Measurements from ENCODE around the gene TMEM201.

TMEM201 gene

GRCh38 chr1:9600861-9601834, 12.4 kb downstream of the TMEM201 start:
- DNase-seq (ENCODE audit: low read depth): no peak

DNA sequence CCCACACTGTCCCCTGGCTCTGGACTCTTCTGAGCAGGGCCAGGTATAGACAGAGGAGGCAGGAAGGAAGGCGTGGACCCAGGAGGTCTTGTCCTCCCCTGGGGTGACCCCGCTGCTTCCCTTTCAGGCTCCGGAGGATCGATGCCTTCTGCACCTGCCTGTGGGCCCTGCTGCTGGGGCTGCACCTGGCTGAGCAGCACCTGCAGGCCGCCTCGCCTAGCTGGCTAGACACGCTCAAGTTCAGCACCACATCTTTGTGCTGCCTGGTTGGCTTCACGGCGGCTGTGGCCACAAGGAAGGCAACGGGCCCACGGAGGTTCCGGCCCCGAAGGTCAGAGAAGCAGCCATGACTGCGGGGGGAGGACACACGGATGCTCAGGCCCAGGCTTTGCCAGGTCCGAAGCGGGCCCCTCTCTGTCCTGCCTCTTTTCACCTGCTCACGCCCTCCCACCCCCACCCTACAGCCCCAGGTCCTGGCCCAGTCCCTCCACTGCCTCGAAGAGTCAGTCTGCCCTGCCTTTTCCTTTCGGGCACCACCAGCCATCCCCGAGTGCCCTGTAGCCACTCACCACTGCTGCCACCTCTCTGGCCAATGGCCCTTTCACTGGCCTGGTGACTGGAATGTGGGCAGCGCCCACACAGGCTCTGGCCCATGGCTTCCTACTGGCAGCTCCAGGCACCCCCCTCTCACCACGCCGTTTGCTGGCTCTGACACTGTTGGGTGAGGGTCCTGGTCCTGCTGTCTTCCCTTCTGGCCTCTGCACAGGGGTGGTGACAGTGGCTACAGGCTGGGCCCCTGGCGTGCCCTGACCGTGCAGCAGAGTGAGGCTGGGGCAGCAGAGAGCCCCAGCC, 13.5 kb downstream of the TMEM201 start:
- DNase-seq (ENCODE audit: low read depth): no peak

DNA sequence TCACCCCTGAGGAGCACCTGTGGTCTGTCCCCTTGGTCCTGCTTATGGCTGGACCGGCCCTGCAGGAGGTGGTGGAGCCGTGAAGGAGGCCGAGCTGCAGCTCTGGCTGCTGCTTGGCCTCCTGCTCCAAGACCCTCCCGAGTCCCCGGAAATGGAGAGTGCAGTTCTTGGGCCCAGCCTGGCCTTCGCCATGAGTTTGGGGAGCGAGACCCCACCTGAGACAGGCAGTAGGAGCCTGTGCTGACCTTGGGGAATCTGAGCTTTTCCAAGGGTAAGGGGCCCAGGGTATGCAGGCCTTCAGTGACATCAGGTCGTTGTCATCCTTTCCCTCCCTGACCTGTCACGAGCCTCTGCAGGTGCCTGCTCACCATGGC, 14.1 kb downstream of the TMEM201 start:
- DNase-seq (ENCODE audit: low read depth): no peak

GRCh38 chr1:9603307-9603706, 14.6 kb downstream of the TMEM201 start:
- DNase-seq (ENCODE audit: low read depth): no peak

DNA sequence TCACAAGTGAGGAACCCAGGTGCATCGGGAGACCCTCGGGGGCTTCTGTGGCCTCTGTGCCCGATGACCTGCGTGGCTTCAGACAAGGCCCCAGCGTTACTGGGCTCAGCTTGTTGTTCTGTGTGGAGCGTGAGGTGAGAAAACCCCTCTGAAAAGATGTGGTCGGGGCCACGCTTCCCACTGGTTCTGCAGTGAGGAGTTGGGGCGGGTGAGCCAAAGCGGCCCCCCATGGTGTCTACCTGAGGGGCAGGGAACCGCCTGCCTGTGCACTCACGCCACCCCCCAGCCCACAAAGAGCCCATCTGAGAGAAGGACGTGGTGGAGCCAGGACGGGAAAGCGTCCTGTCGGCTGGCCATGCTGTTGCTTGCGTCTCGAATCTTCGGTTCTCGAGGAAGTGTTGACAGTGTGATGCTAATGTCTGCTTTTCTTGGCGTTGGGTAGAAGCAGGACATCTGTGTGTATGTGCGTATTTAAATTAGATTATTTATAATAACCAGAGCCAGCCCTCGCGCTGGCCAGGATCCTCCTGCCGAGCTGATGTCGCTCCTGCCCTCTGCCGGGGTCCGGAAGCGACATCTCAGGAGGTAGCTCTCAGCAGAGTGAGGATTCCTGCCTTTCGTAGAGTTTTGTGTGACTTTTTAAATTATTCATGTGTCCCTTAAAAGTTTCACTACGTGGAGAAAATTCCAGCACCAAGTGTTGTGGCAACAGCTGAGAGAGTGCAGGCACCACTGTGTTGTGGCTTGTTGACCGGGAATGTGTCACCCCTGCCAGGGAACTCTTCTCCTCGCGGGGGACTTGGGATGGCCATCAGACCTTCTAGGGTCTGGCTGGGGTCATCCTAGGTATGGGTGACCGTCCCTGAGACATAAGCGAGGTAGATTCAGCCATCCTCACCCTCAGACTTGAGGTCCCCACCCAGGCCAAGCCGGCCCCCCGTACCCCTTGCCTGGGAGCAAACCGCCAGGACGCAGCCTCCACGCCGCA, 15.3 kb downstream of the TMEM201 start:
- no peak for DNase-seq (ENCODE audit: low read depth)

DNA sequence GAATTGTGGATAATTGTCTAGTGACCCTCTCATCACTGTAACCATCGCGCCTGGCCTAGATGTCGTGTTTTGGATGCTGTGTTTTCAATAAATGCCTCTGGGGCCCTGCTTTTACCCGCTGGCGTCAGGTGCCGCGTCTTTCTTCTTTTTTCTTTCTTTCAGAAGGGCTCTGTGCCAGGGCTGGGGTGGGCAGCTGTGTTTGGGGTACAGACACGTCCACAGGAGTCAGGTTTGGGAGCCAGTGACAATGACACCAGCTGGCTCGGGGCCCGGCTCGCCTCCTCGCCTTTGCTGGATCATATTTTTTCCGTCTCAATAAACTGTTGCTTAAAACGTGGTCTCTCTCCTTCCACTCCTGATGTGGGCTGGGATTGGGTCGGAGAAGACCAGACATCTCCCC, 16.1 kb downstream of the TMEM201 start:
- DNase-seq (ENCODE audit: low read depth): no peak

DNA sequence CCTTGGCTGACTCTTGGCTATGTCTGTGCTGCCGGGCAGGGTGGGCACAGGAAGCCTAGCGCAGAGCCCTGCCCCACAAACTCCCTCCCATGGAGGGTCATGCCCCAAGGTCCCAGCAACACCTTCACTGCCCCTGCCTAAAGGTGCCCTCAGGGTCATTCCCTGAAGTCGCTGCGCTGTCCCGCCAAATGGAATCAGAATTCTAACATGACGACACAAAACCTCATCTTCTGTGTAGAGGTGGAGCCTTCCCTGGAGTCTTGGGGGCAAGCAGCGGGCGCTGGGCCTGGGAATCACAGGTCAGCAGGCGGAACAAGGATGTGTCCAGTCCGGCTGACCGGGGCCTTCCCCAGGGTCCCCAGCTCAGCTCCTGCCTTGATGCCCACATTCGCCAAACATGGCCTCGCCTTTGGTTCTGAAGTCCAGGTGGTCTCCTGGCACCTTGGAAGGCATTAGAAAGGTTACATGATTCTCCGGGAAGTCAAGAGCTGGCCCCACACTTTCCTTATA, 17.3 kb downstream of the TMEM201 start:
- no peak for DNase-seq (ENCODE audit: low read depth)

DNA sequence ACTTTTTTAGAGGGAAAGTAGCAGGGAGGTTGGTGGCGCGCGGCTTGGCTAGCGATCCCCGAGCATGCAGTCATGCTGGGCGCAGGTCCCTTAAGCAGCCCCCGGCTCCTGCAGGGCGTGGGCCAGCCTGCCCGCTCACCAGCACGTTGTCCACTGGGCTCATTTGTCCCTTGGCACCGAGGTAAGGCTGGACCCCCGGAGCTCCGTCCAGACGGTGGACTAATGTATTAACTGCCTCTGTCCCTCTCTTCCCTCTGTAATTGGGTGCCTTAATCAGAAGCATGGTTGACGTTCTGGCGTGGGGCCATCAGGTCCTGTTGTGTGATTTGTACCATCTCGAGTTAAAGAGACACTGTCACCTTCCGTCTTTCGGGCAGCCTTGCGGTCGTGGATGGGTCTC, 17.7 kb downstream of the TMEM201 start:
- DNase-seq (ENCODE audit: low read depth): no peak

DNA sequence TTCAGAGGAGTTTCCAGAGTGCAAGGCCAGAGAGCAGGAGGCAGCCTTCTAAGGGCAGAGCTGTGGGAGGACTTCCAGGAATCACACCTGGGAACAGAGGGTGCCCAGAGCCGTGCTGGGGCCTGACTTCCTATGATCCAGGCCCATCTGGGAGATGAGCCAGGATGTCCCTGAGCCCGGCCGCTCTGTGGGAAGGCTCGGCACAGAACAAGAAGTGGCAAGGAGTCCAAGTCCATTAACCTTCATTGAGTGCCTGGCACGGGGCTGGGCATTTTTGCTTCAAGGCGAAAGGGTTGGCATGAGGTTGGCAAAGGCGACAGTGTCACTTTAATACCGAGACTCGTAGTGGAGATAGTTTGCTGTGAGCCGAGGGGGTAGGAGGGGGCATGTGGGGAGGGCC, 18.2 kb downstream of the TMEM201 start:
- DNase-seq (ENCODE audit: low read depth): no peak

DNA sequence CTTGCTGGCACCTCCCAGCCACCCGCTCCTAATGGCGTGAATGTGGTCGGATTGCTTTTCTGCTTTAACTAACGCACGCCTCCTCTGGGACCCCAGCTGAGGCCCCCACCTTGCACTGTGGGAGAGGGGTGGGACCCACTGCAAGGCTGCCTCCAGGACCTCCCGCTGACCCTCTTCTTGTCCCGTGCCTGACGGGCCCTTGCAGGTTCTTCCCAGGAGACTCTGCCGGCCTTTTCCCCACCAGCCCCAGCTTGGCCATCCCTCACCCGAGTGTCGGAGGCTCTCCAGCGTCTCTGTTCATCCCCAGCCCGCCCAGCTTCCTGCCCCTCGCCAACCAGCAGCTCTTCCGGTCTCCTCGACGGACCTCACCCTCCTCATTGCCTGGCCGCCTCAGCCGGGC, 18.6 kb downstream of the TMEM201 start:
- no peak for DNase-seq (ENCODE audit: low read depth)

DNA sequence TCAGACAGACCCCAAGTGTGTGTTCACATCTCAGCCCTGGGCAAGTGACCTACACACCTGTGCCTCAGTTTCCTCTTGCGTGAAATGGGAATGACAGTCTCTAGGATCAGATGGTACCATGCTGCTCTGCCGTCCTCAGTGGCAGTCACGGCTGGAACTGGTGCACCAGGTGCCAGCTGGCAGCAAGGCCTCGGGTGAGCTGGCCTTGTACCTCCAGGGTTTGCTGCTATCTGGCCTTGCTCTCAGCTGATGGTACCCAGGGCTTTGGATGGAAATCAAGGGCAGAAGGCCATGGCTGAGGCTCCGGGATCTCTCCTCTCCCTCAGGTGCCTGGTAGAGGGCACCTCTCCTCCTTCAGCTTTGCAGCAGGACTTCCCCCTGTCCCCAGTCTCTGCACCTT, 21.3 kb downstream of the TMEM201 start:
- DNase-seq (ENCODE audit: low read depth): no peak

- DNase-seq (ENCODE audit: low read depth): no peak
Measured at GRCh38 chr1:9610548-9610947, 21.8 kb downstream of the TMEM201 start.

DNA sequence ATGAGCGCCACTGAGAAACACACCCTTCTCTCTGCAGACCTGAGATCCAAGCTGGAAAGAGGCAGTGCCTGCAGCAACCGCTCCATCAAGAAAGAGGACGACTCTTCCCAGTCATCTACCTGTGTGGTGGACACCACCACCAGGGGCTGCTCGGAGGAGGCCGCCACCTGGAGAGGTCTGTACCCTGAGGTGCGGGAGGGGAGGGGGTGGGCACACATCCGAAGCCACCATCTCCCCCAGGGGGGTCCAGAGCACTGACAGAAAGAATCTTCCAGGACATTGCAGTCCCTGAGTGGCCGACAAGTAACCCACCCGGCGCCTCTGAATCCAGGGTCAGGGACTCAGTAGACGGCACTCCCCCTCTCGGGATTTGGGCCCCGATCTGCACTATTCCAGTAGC, 23.0 kb downstream of the TMEM201 start:
- DNase-seq (ENCODE audit: low read depth): no peak

DNA sequence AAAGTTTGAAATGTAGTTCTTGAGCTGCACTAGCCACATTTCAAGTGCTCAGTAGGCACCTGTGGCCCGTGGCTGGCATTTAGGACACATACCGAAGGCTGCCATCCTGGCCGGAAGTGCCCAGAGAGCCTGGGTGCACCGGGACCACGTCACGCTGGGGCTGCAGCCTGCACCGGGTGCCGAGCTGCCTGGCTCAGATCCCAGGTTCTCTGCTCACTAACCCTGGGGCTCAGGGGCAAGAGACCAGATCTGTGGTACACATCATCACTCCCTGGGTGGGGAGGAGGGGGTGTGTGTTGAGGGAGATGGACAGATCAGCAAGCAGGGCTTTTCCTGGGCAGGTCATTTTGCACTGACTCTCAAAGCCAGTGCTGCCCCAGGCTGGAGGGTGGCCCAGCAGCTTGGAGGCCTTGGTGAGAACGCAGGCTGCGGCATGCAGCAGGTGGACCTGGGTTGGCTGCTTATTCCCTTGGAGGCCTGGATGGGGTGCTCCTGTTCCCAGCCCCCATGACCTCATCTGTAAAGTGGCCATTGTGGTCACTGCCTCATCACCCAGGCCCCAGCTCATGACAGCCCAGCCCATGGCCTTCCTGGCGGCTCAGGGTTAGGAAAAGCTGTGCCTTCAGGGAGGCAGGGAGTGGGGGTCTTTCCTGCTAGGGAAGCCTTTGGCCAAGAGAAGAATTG, 23.6 kb downstream of the TMEM201 start:
- no peak for DNase-seq (ENCODE audit: low read depth)

DNA sequence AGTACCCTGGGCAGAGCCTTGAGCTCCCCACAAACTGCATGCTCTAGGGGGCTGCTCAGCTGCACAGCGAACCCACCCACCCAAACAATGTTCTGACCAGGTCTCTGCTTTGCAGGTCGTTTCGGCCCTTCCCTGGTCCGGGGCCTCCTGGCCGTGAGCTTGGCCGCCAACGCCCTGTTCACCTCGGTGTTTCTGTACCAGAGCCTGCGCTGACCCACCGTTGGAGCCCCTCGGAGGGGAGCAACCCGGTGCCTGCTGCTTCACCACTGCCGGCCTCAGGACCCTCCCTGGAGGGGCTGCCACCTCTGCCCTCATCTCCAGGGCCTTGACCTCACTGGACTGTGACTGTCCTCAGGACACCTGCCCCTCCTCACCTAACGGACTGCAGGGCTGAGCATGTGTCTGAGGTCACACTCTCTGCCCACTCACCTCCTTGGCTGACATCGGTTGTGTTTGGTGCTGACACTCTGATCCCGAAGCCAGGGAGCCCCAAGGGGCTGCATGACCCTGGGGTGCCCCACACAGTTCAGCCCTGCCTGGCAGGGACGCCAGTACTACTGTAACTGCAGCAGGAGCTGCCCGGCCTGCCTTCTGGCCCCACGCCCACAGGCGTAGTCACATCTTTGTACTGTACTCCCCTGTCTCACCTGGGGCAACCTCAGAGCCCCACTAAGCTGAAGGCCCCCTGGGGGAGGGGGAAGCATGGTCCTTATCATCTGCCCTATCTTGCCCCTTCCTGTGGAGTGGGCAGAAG, 24.3 kb downstream of the TMEM201 start:
- no peak for DNase-seq (ENCODE audit: low read depth)

DNA sequence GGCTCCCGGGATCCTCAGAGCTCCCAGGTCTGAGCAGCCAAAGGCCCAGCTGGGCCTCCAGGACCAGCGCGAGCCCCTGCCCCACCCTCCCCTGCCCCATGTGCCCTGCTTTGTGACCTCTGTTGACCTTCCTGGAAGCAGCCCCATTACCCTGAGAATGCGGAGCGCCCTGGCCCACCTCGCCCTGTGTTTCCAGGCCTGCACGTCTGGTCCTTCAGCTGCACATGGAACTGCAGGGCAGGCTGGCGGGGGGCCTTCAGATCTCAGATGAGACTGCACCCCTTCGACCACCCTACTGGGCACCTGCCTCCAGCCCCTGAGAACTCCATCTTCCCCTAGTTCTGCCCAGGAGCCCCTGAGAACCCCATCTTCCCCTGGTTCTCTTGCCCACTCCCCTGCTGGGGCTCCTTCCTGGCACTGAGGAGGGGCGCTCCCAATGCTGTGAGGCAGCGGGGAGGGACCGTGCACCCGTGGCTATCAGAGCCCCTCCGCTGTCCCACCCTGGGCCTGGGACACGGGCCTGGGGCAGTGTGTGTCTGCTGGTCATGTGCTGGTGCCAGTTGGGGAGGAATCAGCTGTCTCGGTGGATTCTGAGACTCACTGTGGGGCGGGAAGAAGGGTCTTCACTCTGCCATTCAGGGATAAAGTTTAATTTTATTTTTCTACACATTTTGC, 25.1 kb downstream of the TMEM201 start:
- DNase-seq (ENCODE audit: low read depth): no peak

DNA sequence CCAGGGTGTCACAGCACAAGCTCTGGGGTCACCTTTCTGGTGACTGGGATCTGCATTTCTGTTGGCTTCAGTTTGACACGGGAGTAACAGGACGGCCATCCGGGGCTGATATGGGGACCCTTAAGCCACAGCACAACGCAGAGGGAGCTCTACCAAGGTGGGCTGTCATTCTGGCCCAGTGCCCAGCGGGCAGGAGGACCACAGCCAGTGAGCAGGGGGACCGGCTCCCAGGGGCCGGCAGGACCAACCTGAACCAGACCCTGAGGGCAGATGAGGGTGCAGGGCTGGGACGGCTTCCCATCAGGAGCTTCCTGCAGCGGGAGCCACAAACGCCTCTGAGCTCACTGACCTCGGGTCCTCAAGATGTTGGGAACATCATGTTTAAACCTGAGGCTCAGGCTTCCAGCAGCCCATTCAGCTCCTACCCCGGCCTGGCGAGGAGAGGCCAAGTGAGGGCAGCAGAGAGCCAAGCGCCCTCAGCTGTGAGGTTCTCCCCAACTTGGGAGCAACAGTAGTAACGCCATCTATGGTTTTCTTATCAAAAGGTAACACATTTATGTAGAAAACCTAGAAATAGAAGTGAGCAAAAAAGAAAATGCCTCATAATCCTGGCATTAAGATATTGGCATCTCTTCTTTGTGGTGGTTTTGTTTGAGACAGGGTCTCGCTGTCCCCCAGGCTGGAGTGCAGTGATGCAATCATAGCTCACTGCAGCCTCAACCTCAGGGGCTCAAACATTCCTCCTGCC, 26.8 kb downstream of the TMEM201 start:
- DNase-seq (ENCODE audit: low read depth): peak; percentile 28

DNA sequence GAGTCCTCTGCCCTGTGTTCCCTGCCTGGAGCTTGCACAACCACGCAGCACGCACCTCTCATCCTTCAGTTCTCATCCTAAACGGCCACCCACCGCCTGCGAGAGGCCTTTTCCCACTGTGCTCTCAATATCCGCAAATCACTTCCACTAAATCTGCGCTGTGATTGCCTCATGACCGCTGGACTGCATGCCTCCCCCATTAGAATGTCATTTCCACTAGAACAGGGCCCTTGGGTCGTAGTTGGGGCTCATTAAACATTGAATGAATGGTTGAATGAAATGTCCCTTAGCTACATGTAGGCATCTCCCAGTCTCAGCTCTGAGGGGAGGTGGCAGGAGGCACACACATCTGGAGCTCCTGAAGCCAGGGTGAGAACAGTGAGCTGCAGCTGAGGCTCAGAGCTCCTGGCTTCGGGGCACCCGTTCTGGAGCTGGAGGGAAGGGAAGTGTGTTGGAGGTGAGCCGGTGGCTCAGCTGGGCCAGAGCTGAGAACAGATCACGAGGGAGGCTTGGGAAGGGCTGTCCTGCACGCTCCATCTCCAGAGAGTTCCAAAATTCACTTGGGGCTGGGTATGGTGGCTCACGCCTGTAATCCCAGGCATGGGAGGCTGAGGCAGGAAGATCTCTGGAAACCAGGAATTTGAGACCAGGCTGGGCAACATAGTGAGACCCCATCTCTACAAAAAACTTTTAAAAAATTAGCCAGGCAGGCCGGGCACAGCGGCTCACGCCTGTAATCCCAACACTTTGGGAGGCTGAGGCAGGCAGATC, 30.4 kb downstream of the TMEM201 start:
- DNase-seq (ENCODE audit: low read depth): no peak

Data from T follicular helper cell (primary cell).